HEK293T (cell line): ENCODE measurements around the gene ETV3L.

Source experiments
- FOXK2 ChIP-seq: fragments of 450-650 bp; IDR thresholded peaks from 2 replicates; pipeline ENCODE4 v1.6.1; 2016; ENCODE audit warnings: mild to moderate bottlenecking
- SP1 ChIP-seq: fragments of 450-650 bp; IDR thresholded peaks from 2 replicates; pipeline ENCODE4 v1.6.1; 2017
- TARDBP ChIP-seq: fragments of 450-650 bp; IDR thresholded peaks from 2 replicates; pipeline ENCODE4 v1.6.1; 2016

- no peak for TF ChIP-seq TARDBP
- TF ChIP-seq SP1: no peak
- no peak for TF ChIP-seq FOXK2
These were observed 35.5 kb upstream of the ETV3L start for GRCh38 chr1:157135070-157135469.
